Endodermal cell (in vitro differentiated cells): ENCODE data around the gene DNAJC10. TPM values are rescaled to one million over a fixed set of nuclear protein-coding genes. Genes with fewer than 3 reads are reported as not detected.

Experiments
- DNase-seq: peaks from one replicate; pipeline ENCODE4 v3.0.0-alpha.2; 2017
- H3K27ac ChIP-seq: 2 replicates; pipeline ENCODE4 v1.5.1; 2013; ENCODE audit warnings: mild to moderate bottlenecking, low read depth, low read length, moderate library complexity
- H3K27me3 ChIP-seq: 2 replicates; pipeline ENCODE4 v1.6.1; 2013; ENCODE audit warnings: mild to moderate bottlenecking, low read length, moderate library complexity; ENCODE audit not compliant: insufficient read depth, control insufficient read depth, poor library complexity, severe bottlenecking
- H3K36me3 ChIP-seq: 2 replicates; pipeline ENCODE4 v1.7.0; 2013; ENCODE audit warnings: mild to moderate bottlenecking, low read length, moderate library complexity; ENCODE audit not compliant: control insufficient read depth, insufficient read depth
- H3K4me1 ChIP-seq: one replicate; pipeline ENCODE4 v1.7.0; 2013; ENCODE audit warnings: low read length; ENCODE audit not compliant: control insufficient read depth, insufficient read depth
- H3K4me3 ChIP-seq: 2 replicates; pipeline ENCODE4 v1.5.1; 2013; ENCODE audit warnings: mild to moderate bottlenecking, low read length, moderate library complexity
- H3K9ac ChIP-seq: 2 replicates; pipeline ENCODE4 v1.6.1; 2013; ENCODE audit warnings: mild to moderate bottlenecking, low read length, moderate library complexity; ENCODE audit not compliant: poor library complexity, severe bottlenecking; ENCODE audit errors: extremely low read depth
- H3K9me3 ChIP-seq: 2 replicates; pipeline ENCODE4 v1.6.1; 2013; ENCODE audit warnings: mild to moderate bottlenecking, low read length, moderate library complexity; ENCODE audit not compliant: control insufficient read depth
- H3K27ac Mint-ChIP-seq: 2 replicates; pipeline ENCODE4 v1.8.0; 2020; ENCODE audit warnings: mixed read lengths
- H3K27me3 Mint-ChIP-seq: 2 replicates; pipeline ENCODE4 v1.8.0; 2021; ENCODE audit warnings: mild to moderate bottlenecking, mixed read lengths; ENCODE audit not compliant: insufficient read depth
- H3K36me3 Mint-ChIP-seq: 2 replicates; pipeline ENCODE4 v1.8.0; 2020; ENCODE audit warnings: low read depth, mixed read lengths
- H3K4me1 Mint-ChIP-seq: 2 replicates; pipeline ENCODE4 v1.8.0; 2020; ENCODE audit warnings: mixed read lengths
- H3K4me3 Mint-ChIP-seq: 2 replicates; pipeline ENCODE4 v1.8.0; 2020; ENCODE audit warnings: mild to moderate bottlenecking, moderate library complexity, mixed read lengths
- H3K9me3 Mint-ChIP-seq: 2 replicates; pipeline ENCODE4 v1.8.0; 2020; ENCODE audit warnings: mild to moderate bottlenecking, mixed read lengths
- WGBS, 2 experiments: methylation state at CpG; one replicate each; pipeline versions ENCODE4 v1.1.5 to v1.1.7; 2013; ENCODE audit warnings: missing lambda C conversion rate in 2 of 2, mixed read lengths in 1 of 2; ENCODE audit not compliant: insufficient coverage in 1 of 2, insufficient read length in 1 of 2; 5-methylcytosine and 5-hydroxymethylcytosine counted together
- total RNA-seq, 2 donors: library from RNA; stranded (reverse); fragmentation: NEBNext Ultra II Directional in 1 of 2; extraction: Animal tissue kit (Norgen Biotek cat#: 25700) in 1 of 2; gene quantifications; 2 replicates in 1 of 2; 3 replicates in 1 of 2; pipeline ENCODE4 v1.2.1, GENCODE V29; 2021
- TF ChIP-seq, protein P1 (sequence below): fragments of 200-600 bp; sonication (generic); conservative IDR thresholded peaks from 2 replicates; pipeline ENCODE4 v1.5.0; 2021; ENCODE audit warnings: antibody characterized with exemption, mild to moderate bottlenecking

DNAJC10 gene
- total RNA-seq, 2 donors from 2014 or later: 212 to 232 TPM

DNA sequence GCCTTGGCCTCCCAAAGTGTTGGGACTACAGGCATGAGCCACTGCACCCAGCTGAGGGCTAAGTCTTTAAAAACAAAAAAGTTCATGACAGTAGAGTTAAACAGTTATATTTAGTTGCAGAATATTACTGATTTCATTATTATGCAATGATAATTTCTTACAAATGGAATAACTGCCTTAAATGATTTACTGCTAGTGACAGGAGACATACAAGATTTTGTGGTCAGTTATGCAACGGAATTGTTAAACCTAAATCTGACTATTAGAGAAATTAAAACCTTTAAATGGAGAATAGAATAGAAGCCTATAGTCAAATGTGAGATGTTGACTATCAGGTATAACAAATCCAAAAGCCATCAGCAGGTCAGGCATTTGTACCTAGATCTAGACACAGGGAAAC, 10.3 kb upstream of the DNAJC10 start:
- Histone ChIP-seq H3K27ac (no peak overlapping the region), H3K4me3 (no peak overlapping the region), H3K9me3 (no peaks in the 10 kb centered on the region), H3K36me3 (no peaks in the 10 kb centered on the region), H3K9ac (no peak overlapping the region), H3K27me3 (no peaks in the 10 kb centered on the region), H3K4me1 (no peaks in the 10 kb centered on the region)
- no peak for DNase-seq
- Mint-ChIP-seq H3K36me3 (no peaks in the 10 kb centered on the region), H3K4me3 (no peak overlapping the region), H3K9me3 (no peaks in the 10 kb centered on the region), H3K27ac (no peak overlapping the region), H3K4me1 (no peaks in the 10 kb centered on the region), H3K27me3 (no peaks in the 10 kb centered on the region)
- WGBS, 2 experiments: 100% methylated on average over 1 of the region's 1 CpG
- TF ChIP-seq, protein P1, sequence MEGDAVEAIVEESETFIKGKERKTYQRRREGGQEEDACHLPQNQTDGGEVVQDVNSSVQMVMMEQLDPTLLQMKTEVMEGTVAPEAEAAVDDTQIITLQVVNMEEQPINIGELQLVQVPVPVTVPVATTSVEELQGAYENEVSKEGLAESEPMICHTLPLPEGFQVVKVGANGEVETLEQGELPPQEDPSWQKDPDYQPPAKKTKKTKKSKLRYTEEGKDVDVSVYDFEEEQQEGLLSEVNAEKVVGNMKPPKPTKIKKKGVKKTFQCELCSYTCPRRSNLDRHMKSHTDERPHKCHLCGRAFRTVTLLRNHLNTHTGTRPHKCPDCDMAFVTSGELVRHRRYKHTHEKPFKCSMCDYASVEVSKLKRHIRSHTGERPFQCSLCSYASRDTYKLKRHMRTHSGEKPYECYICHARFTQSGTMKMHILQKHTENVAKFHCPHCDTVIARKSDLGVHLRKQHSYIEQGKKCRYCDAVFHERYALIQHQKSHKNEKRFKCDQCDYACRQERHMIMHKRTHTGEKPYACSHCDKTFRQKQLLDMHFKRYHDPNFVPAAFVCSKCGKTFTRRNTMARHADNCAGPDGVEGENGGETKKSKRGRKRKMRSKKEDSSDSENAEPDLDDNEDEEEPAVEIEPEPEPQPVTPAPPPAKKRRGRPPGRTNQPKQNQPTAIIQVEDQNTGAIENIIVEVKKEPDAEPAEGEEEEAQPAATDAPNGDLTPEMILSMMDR: no peak

DNA sequence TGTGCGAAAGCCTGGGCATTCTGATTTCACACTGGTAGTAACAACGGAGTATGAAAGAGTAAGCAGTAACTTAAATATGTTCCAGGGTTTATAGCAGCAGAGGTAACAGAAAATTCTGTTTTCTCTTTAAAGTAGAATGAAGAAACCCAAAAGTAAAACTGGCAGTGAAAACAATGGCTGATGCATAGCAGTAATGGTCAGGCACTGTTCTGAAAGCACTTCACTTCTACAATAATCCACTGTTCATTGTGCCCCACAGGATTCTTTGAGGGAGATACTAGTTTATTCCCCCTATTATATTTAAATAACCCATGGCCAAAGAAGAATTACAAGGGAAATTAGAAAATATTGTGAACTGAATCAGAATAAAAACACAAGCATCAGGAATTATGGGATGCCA, 9.3 kb upstream of the DNAJC10 start:
- H3K9me3 Mint-ChIP-seq: no peaks in the 10 kb centered on the region
- DNase-seq: no peak
- no peaks in the 10 kb centered on the region for H3K9me3 ChIP-seq
- no peak overlapping the region for H3K27ac Mint-ChIP-seq
- no peaks in the 10 kb centered on the region for H3K4me1 Mint-ChIP-seq
- H3K27me3 Mint-ChIP-seq: no peaks in the 10 kb centered on the region
- H3K36me3 ChIP-seq: no peaks in the 10 kb centered on the region
- no peaks in the 10 kb centered on the region for H3K36me3 Mint-ChIP-seq
- no peak overlapping the region for H3K4me3 ChIP-seq
- H3K9ac ChIP-seq: no peak overlapping the region
- no peak overlapping the region for H3K27ac ChIP-seq
- WGBS, 2 experiments: 93% methylated on average over 2 of the region's 2 CpGs
- H3K27me3 ChIP-seq: no peaks in the 10 kb centered on the region
- H3K4me1 ChIP-seq: no peaks in the 10 kb centered on the region
- H3K4me3 Mint-ChIP-seq: no peak overlapping the region
- TF ChIP-seq, protein P1: no peak

DNA sequence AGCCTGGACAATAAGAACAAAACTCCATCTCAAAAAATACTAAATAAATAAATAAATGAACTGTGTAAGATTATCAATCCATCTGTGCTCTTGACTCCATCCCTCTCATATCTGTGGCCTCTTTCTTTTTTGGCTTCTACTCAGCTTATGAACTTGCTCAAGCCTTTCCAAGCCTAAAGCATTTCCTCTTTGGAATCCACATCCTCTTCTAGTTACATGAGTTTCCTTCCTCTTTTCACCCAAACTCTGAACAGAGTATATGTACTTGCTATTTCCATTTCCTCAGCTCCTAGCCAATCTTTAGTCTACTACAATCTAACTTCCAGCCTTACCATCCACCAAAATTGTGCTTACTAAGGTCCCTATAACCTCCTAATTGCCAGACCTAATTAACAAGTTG, 2.5 kb upstream of the DNAJC10 start:
- Histone ChIP-seq H3K27me3 (no peaks in the 10 kb centered on the region), H3K4me3 (no peak overlapping the region), H3K9me3 (no peaks in the 10 kb centered on the region), H3K4me1 (no peaks in the 10 kb centered on the region), H3K27ac (no peak overlapping the region), H3K9ac (no peak overlapping the region), H3K36me3 (peaks cover 11% of the 10 kb centered on the region)
- Mint-ChIP-seq H3K4me1 (peaks cover 4% of the 10 kb centered on the region), H3K36me3 (peaks cover 2% of the 10 kb centered on the region), H3K27ac (no peak overlapping the region), H3K9me3 (no peaks in the 10 kb centered on the region), H3K4me3 (no peak overlapping the region), H3K27me3 (no peaks in the 10 kb centered on the region)
- TF ChIP-seq, protein P1: no peak
- DNase-seq: no peak
